NCI-H2171 (cell line): ENCODE measurements around the gene SYT14.
"Not testable (repeated sequence)": the region's sequence is repeated elsewhere in the genome, so short reads cannot be mapped to it uniquely, and the experiment has no call there.

ENCODE experiments used
- DNase-seq: peaks from one replicate; lab custom pipeline; 2025; lab: John Stamatoyannopoulos, UW

Gene SYT14

GRCh38 chr1:210027994-210028393, 90.0 kb downstream of the SYT14 start:
- no peak for DNase-seq

GRCh38 chr1:210031473-210031872, 93.5 kb downstream of the SYT14 start:
- DNase-seq = no peak

- no peak for DNase-seq
Measured at GRCh38 chr1:210043058-210043457, 105.0 kb downstream of the SYT14 start.

GRCh38 chr1:210049616-210050015, 111.6 kb downstream of the SYT14 start:
- DNase-seq = no peak

GRCh38 chr1:210050491-210050890, 112.5 kb downstream of the SYT14 start:
- DNase-seq = not testable (repeated sequence)

- DNase-seq = no peak
Measured at GRCh38 chr1:210053126-210053525, 115.1 kb downstream of the SYT14 start.

- no peak for DNase-seq
Measured at GRCh38 chr1:210057593-210057992, 119.6 kb downstream of the SYT14 start.

GRCh38 chr1:210061992-210062391, 124.0 kb downstream of the SYT14 start:
- no peak for DNase-seq

- DNase-seq = no peak
Measured at GRCh38 chr1:210070531-210070930, 132.5 kb downstream of the SYT14 start.

GRCh38 chr1:210072129-210072528, 134.1 kb downstream of the SYT14 start:
- DNase-seq = no peak

- DNase-seq = no peak
Measured at GRCh38 chr1:210072896-210073504, 135.0 kb downstream of the SYT14 start.

GRCh38 chr1:210074904-210075303, 136.9 kb downstream of the SYT14 start:
- DNase-seq = no peak

- no peak for DNase-seq
Measured at GRCh38 chr1:210076620-210077019, 138.6 kb downstream of the SYT14 start.

- DNase-seq = no peak
Measured at GRCh38 chr1:210081494-210081893, 143.5 kb downstream of the SYT14 start.

- DNase-seq = no peak
Measured at GRCh38 chr1:210085359-210085758, 147.3 kb downstream of the SYT14 start.

GRCh38 chr1:210087058-210087457, 149.0 kb downstream of the SYT14 start:
- no peak for DNase-seq

GRCh38 chr1:210089855-210090254, 151.8 kb downstream of the SYT14 start:
- no peak for DNase-seq

GRCh38 chr1:210092366-210092765, 154.3 kb downstream of the SYT14 start:
- no peak for DNase-seq

GRCh38 chr1:210093461-210093860, 155.4 kb downstream of the SYT14 start:
- DNase-seq = no peak

GRCh38 chr1:210098356-210098755, 160.3 kb downstream of the SYT14 start:
- DNase-seq = no peak

- DNase-seq = peak; percentile 48
Measured at GRCh38 chr1:210099921-210100320, 161.9 kb downstream of the SYT14 start.

- no peak for DNase-seq
Measured at GRCh38 chr1:210104103-210104502, 166.1 kb downstream of the SYT14 start.

GRCh38 chr1:210112906-210113305, 174.9 kb downstream of the SYT14 start:
- DNase-seq = not testable (repeated sequence)

- no peak for DNase-seq
Measured at GRCh38 chr1:210117198-210117597, 179.2 kb downstream of the SYT14 start.
